Activated B cell treated with CpG ODN at 0.5 μM for 24 hours (primary cell): Measurements from ENCODE around the gene GNG3. TPM values are rescaled to one million over a fixed set of nuclear protein-coding genes. Genes with fewer than 3 reads are reported as not detected.

Experiments
- ATAC-seq: fragments of 200-7000 bp; cut with Tn5 transposase; one replicate; pipeline ENCODE4 v1.10.0; 2021; ENCODE audit warnings: low read depth, mild to moderate bottlenecking, moderate library complexity
- CTCF ChIA-PET: fragments of 350-600 bp; sonication (Branson Sonifier 250); formaldehyde crosslinking; loops from one replicate; lab custom pipeline; 2021; ENCODE audit warnings: antibody characterized with exemption; lab: Charles Lee
- POLR2A ChIA-PET: fragments of 350-600 bp; sonication (Branson Sonifier 250); formaldehyde crosslinking; loops from one replicate; lab custom pipeline; 2021; ENCODE audit warnings: antibody characterized with exemption; lab: Charles Lee
- DNase-seq: peaks from one replicate; pipeline ENCODE4 v3.0.0; 2022
- H3K27ac Mint-ChIP-seq: one replicate; pipeline ENCODE4 v1.8.0; 2020; ENCODE audit warnings: mixed read lengths
- H3K27me3 Mint-ChIP-seq: one replicate; pipeline ENCODE4 v1.8.0; 2021; ENCODE audit warnings: mixed read lengths
- H3K36me3 Mint-ChIP-seq: one replicate; pipeline ENCODE4 v1.8.0; 2021; ENCODE audit warnings: low read depth, mixed read lengths
- H3K4me1 Mint-ChIP-seq: one replicate; pipeline ENCODE4 v1.8.0; 2021; ENCODE audit warnings: mixed read lengths
- H3K4me3 Mint-ChIP-seq: one replicate; pipeline ENCODE4 v1.8.0; 2020; ENCODE audit warnings: mild to moderate bottlenecking, mixed read lengths
- H3K9me3 Mint-ChIP-seq: one replicate; pipeline ENCODE4 v1.8.0; 2020; ENCODE audit warnings: mixed read lengths
- intact Hi-C: fragments of 100-400 bp; cut with micrococcal nuclease; formaldehyde crosslinking; loops from one replicate; pipeline ENCODE4 v1.15.1; 2024
- total RNA-seq: library from RNA; stranded (reverse); gene quantifications from 2 replicates; pipeline ENCODE4 v1.2.3, GENCODE V29; 2022
- TF ChIP-seq, protein P1 (sequence below): fragments of 200-600 bp; IDR thresholded peaks from one replicate; pipeline ENCODE4 v1.8.0; 2022; ENCODE audit warnings: antibody characterized with exemption, mild to moderate bottlenecking

The GNG3 gene
- total RNA-seq, 1 donor from 2014 or later = 1.8 TPM

- Mint-ChIP-seq H3K4me3 (peak overlapping the region; percentile 97), H3K9me3 (no peaks in the 10 kb centered on the region), H3K36me3 (peaks cover 45% of the 10 kb centered on the region), H3K4me1 (peaks cover 56% of the 10 kb centered on the region), H3K27ac (peak overlapping the region; percentile 88), H3K27me3 (no peaks in the 10 kb centered on the region)
- DNase-seq (no peak), ATAC-seq (no peak)
- intact Hi-C loops = no loop called here
- POLR2A ChIA-PET = interaction anchor here (0.5 to 12.8 kb wide), 28 partner anchors 11 to 727 kb away, joined by 3 to 400 read pairs (median 18); partner anchors contain the start of genes B3GAT3, BSCL2, EEF1G and GANAB
- TF ChIP-seq, protein P1, sequence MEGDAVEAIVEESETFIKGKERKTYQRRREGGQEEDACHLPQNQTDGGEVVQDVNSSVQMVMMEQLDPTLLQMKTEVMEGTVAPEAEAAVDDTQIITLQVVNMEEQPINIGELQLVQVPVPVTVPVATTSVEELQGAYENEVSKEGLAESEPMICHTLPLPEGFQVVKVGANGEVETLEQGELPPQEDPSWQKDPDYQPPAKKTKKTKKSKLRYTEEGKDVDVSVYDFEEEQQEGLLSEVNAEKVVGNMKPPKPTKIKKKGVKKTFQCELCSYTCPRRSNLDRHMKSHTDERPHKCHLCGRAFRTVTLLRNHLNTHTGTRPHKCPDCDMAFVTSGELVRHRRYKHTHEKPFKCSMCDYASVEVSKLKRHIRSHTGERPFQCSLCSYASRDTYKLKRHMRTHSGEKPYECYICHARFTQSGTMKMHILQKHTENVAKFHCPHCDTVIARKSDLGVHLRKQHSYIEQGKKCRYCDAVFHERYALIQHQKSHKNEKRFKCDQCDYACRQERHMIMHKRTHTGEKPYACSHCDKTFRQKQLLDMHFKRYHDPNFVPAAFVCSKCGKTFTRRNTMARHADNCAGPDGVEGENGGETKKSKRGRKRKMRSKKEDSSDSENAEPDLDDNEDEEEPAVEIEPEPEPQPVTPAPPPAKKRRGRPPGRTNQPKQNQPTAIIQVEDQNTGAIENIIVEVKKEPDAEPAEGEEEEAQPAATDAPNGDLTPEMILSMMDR = no peak
- CTCF ChIA-PET = interaction anchor here (1.5 kb wide), 1 partner anchor 28 kb away, joined by 6 read pairs; no protein-coding TSS in a partner anchor
Measured at GRCh38 chr11:62666259-62666926, 41.1 kb upstream of the GNG3 start.

DNA sequence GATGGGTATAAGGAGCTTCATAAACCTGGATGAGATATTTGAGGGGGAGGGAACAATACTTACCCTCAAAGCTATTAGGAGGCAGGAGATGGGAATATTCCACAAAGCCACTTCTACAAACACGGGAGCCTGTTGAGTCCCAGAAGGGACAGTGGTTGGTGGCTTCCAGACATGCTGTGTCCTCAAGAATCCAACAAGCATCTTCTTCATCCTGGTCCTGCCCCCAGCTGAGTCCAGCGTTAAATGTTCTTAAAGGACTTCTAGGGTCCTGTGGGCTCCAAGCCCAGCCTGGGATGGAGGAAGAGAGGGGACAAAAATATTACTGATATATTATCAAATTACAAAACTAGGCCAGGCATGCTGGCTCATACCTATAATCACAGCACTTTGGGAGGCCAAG is 40.0 kb upstream of the GNG3 start:
- Mint-ChIP-seq H3K4me1 (peaks cover 63% of the 10 kb centered on the region), H3K27ac (peak overlapping the region; percentile 88), H3K4me3 (peak overlapping the region; percentile 97), H3K36me3 (peaks cover 49% of the 10 kb centered on the region), H3K27me3 (no peaks in the 10 kb centered on the region), H3K9me3 (no peaks in the 10 kb centered on the region)
- ChIA-PET POLR2A (interaction anchor here (0.7 to 12.8 kb wide), 16 partner anchors 10 to 223 kb away, joined by 3 to 400 read pairs (median 12); partner anchors contain the start of genes BSCL2, EEF1G, GANAB and GNG3), CTCF (interaction anchor here (1.5 kb wide), 1 partner anchor 27 kb away, joined by 6 read pairs; no protein-coding TSS in a partner anchor)
- TF ChIP-seq, protein P1 = no peak
- ATAC-seq (no peak), DNase-seq (no peak)
- intact Hi-C loops = no loop called here

GRCh38 chr11:62669420-62670161 is 37.9 kb upstream of the GNG3 start:
- Mint-ChIP-seq H3K4me1 (peaks cover 69% of the 10 kb centered on the region), H3K27ac (peak overlapping the region; percentile 98), H3K9me3 (no peaks in the 10 kb centered on the region), H3K27me3 (no peaks in the 10 kb centered on the region), H3K4me3 (peak overlapping the region; percentile 100), H3K36me3 (peaks cover 47% of the 10 kb centered on the region)
- TF ChIP-seq, protein P1 = no peak
- DNase-seq (no peak), ATAC-seq (no peak)
- intact Hi-C loops = loop anchor here (2.0 to 5.0 kb wide), 3 partner anchors 17 to 173 kb away; partner anchors contain the start of genes INTS5 and TTC9C
- ChIA-PET POLR2A (interaction anchor here (0.7 to 12.8 kb wide), 17 partner anchors 8 to 234 kb away, joined by 3 to 400 read pairs (median 7); partner anchors contain the start of genes B3GAT3, BSCL2, GNG3 and INTS5), CTCF (interaction anchor here (1.3 kb wide), 1 partner anchor 13 kb away, joined by 3 read pairs; no protein-coding TSS in a partner anchor)

GRCh38 chr11:62671236-62671607 is 36.3 kb upstream of the GNG3 start:
- ChIA-PET POLR2A (interaction anchor here (0.6 to 12.8 kb wide), 34 partner anchors 8 to 246 kb away, joined by 3 to 400 read pairs (median 8); partner anchors contain the start of genes B3GAT3, BSCL2, EEF1G and GANAB), CTCF (interaction anchor here (1.0 to 1.1 kb wide), 2 partner anchors 79 to 115 kb away, joined by 3 read pairs; no protein-coding TSS in a partner anchor)
- Mint-ChIP-seq H3K36me3 (peaks cover 48% of the 10 kb centered on the region), H3K27ac (peak overlapping the region; percentile 98), H3K4me1 (peaks cover 63% of the 10 kb centered on the region), H3K9me3 (no peaks in the 10 kb centered on the region), H3K27me3 (no peaks in the 10 kb centered on the region), H3K4me3 (peak overlapping the region; percentile 100)
- DNase-seq = no peak
- peak; percentile 14 for ATAC-seq
- intact Hi-C loops = loop anchor here (1.0 to 5.0 kb wide), 4 partner anchors 8 to 171 kb away; partner anchors contain the start of genes INTS5, TTC9C and UBXN1
- TF ChIP-seq, protein P1 = no peak
